HG03064 (cell line): Measurements from ENCODE around the gene CCDC138.

Source experiments
- ATAC-seq: cut with Tn5 transposase; IDR thresholded peaks from one replicate; pipeline ENCODE4 v1.9.1; 2021; ENCODE audit warnings: low read depth; ENCODE audit not compliant: unreplicated experiment

Gene CCDC138

GRCh38 chr2:108825254-108825653 lies 38.7 kb downstream of the CCDC138 start:
- ATAC-seq = no peak

GRCh38 chr2:108825736-108826135 lies 39.2 kb downstream of the CCDC138 start:
- no peak for ATAC-seq

GRCh38 chr2:108829578-108830310 lies 43.2 kb downstream of the CCDC138 start:
- no peak for ATAC-seq

DNA sequence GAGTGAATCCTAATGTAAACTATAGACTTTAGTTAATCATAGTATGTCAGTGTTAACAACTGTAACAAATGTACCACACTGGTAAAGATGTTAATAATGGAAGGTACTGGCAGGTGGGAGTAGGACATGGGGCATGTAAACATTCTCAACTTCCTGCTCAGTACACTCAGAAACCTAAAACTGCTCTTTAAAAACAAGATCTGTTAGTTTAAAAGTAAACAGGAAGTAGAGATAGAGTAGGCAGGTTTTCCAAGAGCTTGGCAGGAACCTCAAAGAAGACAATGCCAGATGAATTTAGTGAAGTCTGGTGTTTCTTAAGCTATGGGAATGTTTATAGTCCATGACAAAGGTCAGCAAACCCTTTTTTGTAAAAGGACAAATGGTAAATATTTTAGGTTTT lies 46.6 kb downstream of the CCDC138 start:
- no peak for ATAC-seq

DNA sequence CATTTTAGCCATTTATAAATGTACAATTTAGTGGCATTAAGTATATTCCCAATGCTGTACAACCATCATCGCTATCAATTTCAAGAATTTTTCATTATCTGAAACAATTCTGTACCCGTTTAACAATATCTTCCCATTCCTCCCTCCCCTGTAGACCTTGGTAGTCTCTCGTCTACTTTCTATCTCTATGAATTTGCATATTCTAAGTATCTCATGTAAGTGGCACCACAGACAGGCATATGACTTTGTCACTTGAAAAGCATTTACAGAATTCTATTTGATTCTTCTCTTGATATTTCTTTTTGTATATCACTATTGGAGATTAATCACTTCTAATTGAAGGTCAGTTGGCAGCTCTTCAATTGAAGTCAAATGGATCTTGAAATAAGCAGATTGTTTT lies 48.0 kb downstream of the CCDC138 start:
- no peak for ATAC-seq

DNA sequence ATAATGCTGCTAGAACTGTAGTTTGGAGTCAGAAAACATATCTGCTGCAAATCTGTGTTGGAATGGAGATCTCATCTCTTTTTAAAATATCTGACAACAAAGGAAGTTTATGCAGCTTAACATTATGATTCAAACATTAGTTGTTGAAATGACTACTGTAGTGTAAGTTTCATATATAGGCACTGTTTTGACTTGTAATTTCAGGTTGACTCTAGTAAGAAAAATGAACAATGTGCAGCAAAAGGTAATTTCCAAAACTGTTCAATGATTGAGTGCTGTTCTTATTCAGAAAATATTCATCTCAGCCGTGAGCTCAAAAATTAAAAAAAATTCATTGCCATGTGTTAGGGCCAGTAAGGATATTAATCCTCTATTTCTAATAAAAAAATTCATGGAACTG lies 48.5 kb downstream of the CCDC138 start:
- ATAC-seq = no peak

GRCh38 chr2:108837198-108837597 lies 50.6 kb downstream of the CCDC138 start:
- no peak for ATAC-seq

DNA sequence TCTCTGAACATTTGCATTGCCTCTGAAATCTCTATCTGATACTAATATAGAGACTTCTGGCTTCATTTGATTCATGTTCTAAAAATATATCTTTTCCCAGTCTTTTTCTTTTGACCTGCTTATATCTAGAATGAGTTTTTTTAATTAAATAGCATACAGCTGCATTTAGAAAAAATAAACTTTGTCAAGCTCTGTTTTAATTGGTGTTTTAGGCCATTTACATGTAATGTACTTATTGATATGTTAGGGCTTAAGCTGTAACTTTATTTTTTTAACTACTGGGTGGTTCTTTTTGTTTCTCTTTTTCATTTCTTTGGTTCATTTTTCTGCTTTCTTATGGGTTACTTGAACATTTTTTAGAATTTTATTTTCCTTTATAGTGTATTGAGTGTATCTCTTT lies 54.9 kb downstream of the CCDC138 start:
- no peak for ATAC-seq

- no peak for ATAC-seq
These were observed 59.4 kb downstream of the CCDC138 start for GRCh38 chr2:108845923-108846322.

- ATAC-seq = no peak
These were observed 60.4 kb downstream of the CCDC138 start for GRCh38 chr2:108847000-108847399.

DNA sequence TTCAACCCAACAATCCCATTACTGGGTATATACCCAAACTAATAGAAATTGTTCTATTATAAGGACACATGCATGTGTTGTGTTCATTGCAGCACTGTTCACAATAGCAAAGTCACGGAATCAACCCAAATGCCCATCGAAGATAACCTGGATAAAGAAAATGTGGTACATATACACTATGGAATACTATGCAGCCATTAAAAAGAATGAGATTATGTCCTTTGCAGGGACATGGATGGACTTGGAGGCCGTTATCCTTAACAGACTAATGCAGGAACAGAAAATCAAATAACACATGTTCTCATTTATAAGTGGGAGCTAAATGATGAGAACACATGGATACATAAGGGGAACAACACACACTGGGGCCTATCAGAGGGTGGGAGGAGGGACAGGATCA lies 65.8 kb downstream of the CCDC138 start:
- ATAC-seq = no peak

DNA sequence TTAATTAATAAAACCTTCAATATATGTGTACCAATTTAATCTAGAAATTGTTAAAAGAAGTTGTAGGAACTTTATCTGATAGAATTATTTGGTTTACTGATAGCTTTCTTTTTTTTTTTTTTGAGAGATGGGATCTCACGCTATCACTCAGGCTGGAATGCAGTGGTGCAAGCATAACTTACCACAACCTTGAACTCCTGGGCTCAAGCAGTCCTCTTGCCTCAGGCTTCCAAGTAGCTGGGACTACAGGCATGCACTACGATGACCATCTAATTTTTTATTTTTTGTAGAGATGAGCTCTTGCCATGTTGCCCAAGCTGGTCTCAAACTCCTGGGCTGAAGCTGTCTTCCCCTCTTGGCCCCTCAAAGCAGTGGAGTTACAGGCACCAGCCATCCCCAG lies 66.8 kb downstream of the CCDC138 start:
- no peak for ATAC-seq

DNA sequence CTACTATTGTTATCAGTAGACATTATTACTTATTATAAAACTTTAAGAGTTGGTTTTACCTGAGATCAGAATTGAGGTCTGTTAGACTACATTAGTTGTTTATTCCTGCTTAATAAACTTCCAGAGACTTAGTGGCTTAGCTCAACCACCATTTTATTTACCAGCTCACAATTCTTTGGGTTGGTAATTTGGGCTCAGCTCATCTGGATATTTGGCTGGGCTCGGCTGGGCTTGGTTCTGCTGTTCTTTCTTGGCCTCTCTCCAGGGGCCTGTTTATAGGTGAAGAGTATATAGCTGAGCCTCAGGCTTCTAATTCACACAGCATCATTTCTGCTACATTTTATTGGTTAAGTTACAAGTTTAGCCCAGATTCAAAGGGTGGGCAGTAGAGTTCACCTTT lies 67.9 kb downstream of the CCDC138 start:
- ATAC-seq = no peak

DNA sequence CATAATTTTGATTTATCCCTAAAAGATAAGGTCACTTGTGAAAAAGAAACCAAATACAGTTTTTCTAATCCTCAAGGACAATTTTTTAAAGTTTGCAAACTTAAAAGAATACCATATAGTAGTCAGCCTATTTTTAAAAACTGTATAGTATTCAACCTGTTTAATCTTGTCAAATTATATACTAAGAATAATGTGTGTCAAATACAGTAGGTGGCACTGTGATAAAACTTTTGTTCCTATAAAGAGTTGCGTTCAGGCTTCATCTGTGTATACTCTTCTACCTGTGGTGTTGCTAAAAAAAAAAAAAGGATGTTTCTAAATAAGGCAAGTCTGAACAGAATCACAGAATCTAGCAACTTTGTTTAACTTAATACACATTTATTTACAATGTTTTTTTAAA lies 68.6 kb downstream of the CCDC138 start:
- no peak for ATAC-seq

DNA sequence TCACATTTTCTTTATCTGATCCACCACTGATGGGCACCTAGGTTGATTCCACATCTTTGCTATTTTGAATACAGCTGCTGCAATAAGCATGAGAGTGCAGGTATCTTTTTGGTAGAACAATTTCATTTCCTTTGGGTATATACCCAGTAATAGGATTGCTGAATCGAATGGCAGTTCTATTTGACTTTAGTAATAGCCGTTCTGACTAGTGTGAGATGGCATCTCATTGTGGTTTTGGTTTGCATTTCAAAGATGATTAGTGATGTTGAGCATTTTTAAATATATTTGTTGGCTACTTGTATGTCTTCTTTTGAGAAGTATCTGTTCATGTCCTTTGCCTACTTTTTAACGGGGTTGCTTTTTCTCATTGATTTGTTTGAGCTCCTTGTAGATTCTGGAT lies 72.3 kb downstream of the CCDC138 start:
- no peak for ATAC-seq

DNA sequence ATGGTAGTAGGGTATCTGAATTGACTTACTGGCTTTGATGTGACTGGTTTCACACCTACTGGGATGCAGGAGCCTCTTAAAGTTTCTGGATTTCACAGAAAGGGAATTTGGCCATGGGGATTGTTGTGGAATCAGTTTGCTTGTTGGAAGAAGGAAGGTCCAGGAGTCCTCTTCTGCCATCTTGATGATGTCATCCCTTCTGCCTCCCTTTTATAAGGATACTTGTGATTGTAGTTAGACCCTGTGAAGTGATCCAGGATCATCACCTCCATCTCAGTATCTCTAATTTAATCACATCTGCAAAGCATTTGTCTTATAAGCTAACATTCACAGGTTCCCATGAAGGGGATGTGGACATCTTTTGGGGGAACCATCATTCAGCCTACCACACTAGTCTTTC lies 79.5 kb downstream of the CCDC138 start:
- no peak for ATAC-seq

DNA sequence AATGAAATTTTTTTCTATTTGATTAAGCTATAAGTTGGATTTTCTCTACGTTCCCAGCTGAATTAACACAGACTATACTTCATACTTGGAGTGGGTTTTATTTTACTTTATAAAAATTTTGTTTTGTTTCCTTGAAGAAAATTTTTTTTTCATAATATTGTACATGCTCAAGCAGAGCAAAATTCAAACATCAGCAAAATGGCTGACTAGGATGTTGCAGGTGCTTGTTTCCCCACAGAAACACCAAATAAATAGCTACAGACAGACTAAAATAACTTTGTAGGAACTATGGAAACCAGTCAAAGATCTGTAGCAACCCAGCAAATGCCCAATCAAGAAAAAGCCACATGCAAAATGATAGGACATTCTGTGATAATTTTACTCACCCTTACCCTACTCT lies 82.3 kb downstream of the CCDC138 start:
- no peak for ATAC-seq

DNA sequence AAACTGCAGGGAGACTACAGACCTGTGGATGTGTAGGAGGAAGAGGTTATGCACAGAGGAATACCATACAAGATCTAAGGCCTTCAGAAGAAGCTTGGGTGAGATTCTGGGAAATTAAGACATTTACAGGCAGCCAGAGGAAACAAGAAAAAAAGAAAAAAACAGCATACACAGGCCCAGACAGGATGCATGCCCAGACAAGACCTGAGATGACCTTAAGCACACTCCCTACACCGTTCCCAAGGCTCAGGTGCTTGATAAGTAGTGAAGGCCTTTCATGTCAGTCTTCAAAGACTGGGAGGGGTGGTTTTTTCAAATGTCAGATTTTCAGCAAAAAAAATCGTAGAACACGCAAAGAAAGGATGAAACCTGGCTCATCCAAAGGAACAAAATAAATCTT lies 83.0 kb downstream of the CCDC138 start:
- no peak for ATAC-seq

- ATAC-seq = no peak
These were observed 83.6 kb downstream of the CCDC138 start for GRCh38 chr2:108870069-108870644.

DNA sequence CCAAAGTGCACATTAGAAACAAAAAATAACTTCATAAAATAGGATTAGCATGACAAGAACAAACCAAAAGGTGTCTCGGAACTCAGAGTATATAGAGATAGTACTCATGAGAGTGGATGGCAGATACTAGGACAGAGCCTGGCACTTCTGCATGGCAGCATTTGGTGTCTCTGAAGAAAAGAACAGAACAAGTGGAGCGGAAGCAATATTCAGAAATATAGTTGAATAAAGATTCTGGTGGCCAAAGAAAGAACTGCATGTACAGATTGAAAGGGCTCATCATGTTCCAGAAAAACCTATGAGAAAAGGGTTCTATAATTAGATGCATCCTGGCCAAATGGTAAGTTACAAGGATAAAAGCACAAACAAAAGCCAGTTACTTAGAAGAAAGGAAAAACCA lies 90.9 kb downstream of the CCDC138 start:
- ATAC-seq = no peak

DNA sequence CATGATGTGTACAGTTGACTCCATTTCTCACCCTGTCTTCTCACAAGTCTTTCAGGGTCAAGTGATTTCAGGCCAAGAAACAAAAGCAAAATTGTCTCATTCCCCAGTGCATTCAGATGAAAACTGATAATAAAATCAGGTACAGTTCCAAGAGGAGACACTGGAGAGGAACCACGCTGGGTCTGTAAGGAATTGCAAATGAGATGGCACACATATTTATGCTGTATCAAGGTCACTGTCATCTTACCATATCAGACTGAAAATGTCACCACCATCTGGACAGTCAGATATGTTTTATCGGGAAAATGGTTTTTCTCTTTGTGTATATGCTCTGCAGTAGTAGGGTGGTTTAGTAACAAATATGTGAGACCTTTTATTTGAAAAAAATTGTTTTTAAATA lies 91.7 kb downstream of the CCDC138 start:
- no peak for ATAC-seq

- no peak for ATAC-seq
These were observed 98.0 kb downstream of the CCDC138 start for GRCh38 chr2:108884619-108885018.

DNA sequence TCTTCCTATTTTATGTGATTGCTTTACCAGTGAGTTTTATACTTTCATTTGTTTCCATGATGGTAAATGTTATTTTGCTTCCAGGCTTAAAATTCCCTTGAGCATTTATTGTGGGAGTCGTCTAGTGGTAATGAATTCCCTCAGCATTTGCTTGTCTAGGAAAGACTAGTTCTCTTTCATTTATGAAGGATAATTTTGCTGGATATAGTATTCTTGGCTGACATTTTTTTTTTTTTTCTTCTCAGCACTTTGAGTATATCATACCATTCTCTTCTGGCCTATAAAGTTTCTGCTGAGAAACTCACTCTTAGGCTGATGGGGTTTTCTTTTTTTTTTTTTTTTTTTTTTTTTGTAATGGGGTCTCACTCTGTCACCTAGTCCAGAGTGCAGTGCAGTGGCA lies 103.3 kb downstream of the CCDC138 start:
- no peak for ATAC-seq
